CD4-positive, alpha-beta T cell treated with Interleukin-15 for 1 hour (primary cell): ENCODE measurements around the gene UBFD1.
"Not testable (repeated sequence)": the region's sequence is repeated elsewhere in the genome, so short reads cannot be mapped to it uniquely, and the experiment has no call there.

Experiments
- DNase-seq: peaks from one replicate; pipeline ENCODE4 v3.0.0-alpha.2; 2020

UBFD1 gene, protein sequence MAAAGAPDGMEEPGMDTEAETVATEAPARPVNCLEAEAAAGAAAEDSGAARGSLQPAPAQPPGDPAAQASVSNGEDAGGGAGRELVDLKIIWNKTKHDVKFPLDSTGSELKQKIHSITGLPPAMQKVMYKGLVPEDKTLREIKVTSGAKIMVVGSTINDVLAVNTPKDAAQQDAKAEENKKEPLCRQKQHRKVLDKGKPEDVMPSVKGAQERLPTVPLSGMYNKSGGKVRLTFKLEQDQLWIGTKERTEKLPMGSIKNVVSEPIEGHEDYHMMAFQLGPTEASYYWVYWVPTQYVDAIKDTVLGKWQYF

DNA sequence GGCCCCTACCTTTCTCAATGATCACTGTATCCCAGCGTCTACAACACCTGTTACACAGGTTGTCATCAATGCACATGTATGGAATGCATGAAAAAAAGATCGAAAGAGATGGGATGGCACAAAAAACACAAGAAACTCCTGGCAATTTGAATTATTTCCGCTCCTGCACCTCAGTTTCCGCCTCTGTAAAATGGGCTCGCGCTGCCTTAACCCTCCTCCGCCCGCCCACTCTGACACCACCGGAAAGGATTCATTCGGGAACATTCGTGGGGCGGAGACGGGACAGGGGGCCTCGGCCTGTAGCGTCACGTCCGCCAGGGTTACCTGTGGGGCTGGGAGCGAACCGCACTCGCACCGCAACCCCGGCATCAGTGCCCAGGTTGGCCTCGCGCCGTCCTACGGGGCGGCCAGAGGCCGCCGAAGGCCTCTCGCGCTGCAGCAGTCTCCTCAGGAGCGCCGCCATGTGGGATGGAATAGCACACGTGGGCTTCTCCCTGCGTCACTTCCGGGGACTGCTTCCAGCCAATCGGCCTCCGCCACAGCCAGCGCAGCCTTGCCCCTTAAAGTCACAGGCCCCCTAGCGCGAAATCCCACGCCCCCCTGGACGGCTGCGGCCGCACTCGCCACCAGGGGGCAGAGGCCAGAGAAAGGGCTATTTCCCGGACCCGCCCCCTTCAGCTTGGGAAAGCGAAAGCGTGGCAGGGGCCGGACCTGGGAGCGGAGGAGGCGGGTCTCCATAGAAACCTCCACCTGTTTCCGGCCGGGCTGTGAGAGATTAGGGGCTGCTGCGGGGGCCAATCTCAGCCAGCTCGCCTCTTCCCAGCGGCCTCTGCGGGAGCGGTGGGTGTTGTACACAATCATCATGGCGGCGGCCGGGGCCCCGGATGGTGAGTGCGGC, at the start of gene UBFD1, which contains the start of gene EARS2:
Gene UBFD1, plus strand, starts transcription at position 847 of the 898 bp plus-strand sequence. Its CDS starts 16 bp downstream, at position 863.
Gene EARS2, minus strand, starts transcription at position 470 of the 898 bp plus-strand sequence. Its CDS starts 7 bp downstream, at position 463.
- peak; percentile 96 for DNase-seq

DNA sequence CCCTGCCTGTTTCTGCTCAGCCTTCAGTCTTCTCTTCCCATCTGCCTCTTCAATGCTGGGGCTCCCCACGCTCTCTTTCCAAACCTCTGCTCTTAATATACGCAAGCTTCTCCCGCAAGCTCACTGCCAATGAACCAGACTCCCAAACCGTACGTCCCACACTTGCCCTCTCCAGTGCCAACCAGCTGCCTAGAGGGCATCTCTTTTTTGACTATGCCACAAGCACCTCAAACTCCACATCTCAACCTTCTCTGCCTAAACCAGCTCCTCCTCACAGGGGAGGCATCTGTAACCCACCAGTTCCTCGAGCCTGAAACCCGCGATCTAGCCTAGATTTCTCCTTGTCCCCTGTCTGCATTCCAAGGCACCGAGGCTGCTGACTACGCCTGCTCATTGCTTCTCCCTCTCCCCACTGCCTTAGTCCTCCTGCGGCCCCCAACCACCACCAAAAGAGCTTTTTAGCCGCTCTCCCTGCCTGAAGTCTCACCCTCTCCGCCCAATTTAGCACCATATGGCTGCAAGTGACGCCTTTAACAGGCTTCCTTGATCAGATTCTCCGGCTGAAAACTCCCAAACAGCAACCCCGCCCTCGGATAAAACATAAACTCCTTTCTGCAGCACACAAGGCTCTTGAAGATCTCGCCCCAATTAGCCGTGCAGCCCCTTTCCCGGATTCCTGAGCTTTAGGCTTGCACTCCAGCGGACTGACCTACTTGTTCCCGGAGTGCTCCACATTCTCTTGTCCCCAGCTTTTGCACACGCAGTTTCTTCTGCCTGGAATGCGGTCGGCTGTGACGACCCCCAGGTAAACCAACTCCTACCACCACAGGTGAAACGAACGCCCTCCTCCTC, 48.7 kb upstream of the UBFD1 start:
- no peak for DNase-seq

DNA sequence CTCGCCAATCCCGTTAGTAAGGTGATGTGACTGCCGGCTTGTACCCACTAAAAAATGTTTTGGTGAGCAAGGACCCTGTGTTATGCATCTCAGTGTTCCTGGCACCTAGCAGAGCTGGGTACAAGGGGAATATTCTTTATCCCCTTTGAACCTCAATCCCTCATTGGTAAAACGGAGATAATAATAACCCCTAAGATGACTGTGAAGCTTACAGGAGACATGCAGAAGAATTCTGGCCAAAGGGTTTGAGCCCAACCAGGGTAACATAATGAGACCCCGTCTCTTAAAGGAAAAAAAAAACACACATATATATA, 48.1 kb upstream of the UBFD1 start:
- no peak for DNase-seq

DNA sequence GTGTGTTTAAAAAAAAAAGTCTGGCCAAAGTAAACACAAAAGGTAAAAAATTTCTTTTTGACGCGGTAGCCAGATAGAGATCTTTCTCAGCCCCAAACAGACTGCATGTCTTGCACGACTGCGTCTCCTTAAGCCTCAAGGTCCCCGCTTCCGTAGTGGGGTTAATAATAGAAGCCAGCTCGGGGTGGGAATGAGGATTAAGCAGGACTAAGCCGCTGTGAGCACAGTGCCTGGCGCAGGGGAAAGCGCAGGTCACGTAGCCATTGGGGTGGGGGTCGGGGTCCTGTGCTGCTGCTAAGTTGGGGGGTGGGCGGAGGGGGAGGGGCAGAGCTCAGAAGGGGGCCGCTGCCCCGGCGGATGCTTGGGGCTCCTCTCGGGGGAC, 47.8 kb upstream of the UBFD1 start:
- no peak for DNase-seq

DNA sequence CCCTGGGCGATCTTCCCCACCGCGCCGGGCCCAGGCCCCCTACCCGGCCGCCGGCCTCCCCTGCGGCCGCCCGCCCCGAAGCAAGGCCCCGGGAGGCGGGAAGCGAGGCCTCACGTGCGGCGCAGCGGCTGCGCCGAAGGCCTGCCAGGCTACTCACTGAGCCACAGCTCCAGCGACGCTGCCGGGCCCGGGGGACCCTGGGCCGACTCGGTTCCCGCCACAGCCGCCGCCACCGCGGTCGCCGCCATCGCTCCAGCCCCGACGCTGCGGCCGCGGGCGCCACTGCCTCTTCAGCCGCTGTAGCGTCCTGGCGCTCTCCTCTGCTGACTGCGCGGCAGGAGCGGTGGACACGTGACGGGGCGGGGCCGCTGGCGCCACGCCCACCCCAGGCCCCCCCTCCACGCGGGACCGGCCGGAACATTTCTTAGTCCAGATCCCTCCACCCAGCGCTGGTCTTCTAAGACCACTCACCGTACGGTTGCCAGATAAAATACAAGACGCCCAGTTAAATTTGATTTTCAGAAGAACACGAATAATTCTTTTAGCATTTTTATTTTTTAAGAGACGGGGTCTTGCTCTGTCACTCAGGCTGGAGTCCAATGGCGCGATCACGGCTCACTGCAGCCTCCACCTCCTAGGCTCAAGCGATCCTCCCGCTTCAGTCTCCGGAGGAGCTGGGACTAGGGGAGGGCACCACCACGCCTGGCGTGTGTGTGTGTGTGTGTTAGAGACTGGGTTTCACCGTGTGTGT, 47.2 kb upstream of the UBFD1 start, which contains the start of gene GGA2:
Gene GGA2, minus strand, starts transcription at position 331 of the 751 bp plus-strand sequence. Its CDS starts 83 bp downstream, at position 248.
- peak; percentile 83 for DNase-seq

DNA sequence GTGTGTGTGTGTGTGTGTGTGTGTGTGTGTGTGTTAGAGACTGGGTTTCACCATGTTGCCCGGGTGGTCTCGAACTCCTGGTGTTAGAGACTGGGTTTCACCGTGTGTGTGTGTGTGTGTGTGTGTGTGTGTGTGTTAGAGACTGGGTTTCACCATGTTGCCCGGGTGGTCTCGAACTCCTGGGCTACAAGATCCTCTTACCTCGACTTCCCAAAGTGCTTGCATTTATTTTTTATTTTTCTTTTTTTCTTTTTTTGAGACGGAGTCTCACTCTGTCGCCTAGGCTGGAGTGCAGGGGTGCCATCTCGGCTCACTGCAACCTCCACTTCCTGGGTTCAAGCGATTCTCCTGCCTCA, 46.6 kb upstream of the UBFD1 start:
- not testable (repeated sequence) for DNase-seq

DNA sequence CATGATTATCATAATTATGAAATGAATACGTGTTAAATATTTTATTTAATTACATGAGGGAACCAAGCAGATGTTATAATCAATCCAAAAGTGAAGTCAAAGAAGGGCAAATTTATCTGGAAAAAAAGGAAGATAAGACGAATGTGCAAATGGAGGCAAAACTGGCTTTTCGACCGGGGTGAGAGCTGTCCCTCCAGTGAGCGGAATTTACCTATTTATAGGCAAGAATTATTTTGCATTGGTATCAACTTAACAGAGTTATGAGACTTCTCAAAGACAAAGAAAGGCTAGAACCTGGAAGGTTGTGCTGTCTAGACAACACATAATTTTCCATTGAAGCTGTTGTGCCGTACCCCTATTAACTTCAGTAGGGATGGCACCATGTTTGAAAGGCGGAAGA, 45.8 kb upstream of the UBFD1 start:
- DNase-seq, result no peak

DNA sequence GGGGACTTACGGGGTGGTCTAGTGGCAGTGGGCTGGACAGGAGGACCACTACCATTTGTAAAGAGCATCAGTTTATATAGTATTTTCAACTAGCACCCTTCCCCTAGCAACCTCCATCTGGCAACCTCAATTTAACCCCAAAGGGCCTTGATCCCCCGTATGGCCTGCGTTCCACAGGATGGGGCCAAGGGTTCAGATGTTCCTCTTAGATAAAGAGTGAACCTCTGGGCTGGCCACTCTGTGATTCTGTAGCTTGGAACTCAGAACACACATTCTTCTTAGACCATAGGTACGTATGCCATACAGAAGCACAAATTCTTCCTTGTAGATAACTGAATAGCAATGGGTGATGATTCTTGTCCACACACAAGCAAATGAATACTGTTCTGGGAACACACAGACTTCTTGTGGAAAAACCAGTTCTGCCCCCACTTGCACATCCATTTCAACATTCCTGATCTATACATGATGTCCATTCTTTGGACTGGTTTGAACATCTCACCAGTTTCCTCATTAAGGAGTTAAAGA, 45.3 kb upstream of the UBFD1 start:
- no peak for DNase-seq

DNA sequence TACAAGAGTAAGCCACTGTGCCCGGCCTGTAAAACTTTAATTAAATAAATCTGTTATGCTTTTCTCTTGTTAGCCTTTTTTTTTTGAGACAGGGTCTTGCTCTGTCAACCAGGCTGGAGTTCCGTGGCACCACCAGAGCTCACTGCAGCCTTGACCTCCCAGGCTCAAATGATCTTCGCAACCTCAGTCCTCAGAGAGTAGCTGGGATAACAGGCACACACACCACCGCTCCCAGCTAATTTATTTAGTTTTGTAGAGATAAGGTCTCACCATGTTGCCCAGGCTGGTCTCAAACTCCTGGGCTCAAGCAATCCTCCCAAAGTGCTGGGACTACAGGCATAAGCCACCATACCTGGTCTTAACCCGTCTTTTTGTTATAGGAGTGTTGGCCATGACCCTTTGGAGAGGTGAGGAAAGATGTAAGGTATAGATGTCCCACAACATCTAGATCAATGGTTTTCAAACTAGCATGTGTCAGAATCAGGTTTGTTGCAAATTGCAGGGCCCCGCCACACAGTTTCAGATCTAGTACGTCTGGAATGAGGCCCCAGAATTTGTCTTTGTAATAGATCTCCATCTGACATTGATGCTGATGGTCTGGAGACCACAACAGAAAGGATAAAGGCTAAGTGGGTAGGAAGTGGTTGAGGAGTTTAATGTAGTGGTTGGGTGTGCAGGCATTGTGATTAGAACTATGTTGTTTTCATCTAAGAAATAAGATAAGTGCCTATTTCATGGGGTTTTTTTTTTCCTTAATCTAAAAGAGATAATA, 43.0 kb upstream of the UBFD1 start:
- DNase-seq, result no peak

DNA sequence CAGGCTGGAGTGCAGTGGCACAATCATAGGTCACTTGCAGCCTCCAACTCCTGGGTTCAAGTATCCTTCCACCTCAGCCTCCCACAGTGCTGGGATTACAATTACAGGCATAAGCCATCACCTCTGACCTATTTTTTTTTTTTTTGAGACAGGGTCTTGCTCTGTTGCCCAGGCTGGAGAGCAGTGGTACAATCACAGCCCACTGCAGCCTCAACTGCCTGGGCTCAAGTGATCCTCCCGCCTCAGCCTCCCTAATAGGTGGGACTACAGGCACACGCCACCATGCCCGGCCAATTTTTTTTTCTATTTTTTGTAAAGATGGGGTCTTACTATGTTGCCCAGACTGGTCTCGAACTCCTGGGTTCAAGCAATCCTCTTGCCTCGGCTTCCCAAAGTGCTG, 41.6 kb upstream of the UBFD1 start:
- no peak for DNase-seq

DNA sequence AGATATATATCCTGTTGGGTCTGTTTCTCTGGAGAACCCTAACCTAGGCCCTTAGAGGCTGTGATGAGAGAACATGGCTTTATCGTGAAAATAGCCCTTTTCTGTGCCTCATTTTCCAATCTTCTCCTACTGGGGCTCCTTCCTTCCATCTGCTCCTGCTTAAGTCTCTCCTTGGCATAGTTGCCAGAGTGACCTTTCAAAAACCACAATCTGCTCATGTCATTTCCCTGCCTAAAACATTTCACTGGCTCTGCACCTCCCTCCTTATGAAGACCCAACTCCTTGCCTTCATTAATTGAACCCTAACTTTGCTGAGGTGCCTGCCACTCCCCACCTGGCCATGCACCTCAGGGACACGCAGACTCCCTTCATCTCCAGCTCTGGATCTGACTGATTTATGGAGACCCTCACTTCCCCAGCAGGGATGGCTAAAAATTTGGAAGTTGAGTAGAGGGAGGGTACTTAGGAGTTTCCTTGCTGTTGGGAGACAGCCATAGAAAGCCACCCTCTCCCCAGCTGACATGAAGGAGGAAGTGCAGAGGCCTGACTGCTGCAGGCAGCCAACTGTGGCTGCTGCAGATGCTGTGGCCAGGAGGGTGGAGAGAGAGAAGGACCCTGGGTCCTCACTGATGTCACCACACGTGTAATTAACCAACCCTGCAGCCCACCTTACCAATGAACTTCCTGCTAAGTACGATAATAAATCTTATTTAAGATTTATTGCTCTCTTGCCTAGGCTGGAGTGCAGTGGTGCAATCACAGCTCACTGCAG, 41.0 kb upstream of the UBFD1 start:
- peak; percentile 73 for DNase-seq

DNA sequence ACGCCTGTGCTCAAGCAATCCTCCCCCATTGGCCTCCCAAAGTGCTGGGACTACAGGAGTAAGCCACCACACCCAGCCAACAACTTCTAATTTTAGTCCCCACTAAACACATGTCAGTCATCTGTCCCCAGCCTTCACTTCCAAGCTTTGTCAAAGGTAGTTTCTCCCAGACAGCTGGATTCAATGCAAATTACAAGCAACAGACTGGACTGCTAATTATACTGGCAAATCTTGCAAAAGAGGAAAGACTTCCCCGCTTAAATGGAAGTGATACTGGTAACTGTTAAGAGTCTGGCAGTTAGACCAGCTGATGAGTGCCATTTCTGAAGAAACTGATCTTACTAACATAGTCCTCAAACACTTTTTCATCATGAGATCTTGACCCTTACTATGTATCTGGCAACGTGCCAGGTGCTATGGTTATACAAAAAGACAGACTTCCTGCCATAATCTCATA, 39.1 kb upstream of the UBFD1 start:
- no peak for DNase-seq

DNA sequence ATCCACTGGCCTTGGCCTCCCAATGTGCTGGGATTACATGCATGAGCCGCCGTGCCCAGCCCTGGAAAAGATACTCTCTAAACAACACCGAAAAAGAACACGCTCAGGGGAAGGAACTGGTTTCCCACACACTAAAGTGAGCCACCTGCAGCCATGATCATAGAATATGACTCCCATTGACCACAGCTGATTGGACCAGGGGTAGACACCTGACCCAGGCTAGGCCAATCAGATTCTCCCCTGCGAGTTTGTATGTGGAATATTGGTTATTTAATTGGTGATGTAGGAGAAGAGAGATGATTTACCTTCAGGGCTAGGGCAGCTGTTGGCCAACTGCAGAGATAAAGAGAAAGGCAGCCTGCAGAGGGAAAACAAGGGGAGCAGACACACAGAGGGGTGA, 38.2 kb upstream of the UBFD1 start:
- DNase-seq, result no peak

DNA sequence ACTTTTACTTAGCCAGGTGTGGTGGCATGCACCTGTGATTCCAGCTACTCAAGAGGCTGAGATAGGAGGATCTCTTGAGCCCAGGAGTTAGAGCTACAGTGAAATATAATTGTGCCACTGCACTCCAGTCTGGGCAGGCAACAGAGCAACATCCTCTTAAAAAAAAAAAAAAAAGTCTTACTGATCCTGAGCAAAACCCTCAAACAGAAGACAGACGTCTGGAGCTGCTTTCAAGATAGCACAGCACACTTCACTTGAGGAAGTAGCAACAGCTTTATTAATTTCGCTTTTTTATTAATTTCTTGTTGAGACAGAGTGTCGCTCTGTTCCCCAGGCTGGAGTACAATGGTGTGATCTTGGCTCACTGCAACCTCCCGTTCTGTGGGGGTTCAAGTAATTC, 37.0 kb upstream of the UBFD1 start:
- no peak for DNase-seq

DNA sequence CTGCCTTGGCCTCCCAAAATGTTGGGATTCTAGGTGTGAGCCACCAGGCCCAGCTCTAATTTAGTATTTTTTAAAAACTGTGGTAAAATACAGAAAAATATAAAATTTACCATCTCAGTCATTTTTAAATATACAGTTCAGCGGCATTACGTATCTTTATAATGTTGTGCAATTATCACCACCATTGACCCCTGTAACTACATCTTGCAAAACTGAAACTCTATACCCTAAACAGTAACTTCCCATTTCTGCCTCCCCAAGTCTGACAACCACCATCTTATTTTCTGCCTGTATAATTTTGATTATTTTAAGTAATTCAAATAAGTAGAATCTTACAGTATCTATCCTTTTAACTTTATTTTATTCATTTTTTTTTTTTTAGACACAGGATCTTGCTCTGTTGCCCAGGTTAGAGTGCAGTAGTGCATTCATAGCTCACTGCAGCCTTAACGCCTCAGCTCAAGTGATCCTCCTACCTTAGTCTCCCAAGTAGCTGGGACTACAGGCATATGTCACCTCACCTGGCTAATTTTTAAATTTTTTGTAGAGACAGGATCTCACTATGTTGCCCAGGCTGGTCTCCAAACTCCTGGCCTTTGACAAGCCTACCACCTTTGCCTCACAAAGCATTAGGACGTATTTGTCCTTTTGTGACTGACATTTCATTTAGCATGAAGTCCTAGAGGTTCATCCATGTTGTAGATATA, 36.3 kb upstream of the UBFD1 start:
- no peak for DNase-seq

DNA sequence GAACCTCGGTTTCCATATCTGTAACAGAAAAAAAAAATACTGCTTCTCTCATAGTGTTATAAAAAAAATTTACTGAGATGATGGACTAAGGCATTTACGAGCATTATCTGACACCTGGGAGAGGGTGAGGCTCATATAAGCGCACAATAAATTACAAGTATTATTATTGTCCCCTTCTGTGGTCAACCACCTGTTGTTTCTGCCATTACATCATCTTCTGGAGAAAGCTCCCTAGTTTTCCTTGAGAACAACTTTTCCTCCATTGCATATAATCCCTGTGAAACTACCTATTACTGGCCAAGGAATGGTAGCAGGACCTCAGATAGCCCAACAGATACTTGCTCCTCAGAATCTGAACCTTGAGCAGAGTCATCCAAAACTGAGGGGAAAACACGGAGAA, 35.6 kb upstream of the UBFD1 start:
- DNase-seq, result no peak

DNA sequence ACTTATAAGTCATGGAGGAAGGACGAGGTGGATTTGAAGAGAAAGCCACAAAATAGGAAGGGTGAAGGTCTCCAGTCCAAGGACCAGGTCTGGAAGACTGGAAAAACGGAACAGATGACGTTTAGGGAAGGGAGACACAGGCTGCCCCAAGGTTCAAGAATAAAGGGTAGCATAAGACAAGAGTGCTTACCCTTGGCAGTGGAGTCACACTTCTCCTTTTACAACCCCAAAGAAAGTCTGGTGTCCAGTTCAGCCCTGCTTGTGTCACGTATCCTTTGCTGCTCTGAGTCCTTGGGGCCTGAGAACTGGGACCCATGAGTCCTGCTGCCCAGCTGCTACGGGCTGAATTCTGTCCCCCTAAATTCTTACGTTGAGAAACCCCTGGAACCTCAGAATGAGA, 34.2 kb upstream of the UBFD1 start:
- no peak for DNase-seq

DNA sequence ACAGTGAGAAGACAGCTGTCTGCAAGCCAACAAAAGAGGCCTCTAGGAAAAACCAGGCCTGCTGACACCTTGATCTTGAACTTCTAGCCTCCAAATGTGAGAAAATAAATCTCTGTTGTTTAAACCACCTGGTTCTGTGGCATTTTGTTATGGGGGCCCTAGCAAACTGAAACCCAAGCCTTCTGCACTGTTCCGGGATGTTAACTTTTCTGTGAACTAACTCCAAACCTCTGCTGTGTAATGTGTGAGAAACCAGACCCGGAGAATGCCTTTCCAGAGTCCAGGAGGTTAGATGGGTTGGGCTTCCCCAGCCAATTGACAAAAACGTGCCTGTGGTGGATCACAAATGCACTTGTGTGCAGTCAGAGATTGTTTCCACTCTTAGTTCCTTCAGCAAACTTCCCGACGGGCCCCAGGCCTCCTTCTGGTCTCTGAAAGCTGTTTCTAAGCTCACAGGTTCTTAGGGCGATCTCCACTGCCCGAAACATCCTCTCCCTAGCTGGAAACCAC, 33.6 kb upstream of the UBFD1 start:
- DNase-seq, result no peak

DNA sequence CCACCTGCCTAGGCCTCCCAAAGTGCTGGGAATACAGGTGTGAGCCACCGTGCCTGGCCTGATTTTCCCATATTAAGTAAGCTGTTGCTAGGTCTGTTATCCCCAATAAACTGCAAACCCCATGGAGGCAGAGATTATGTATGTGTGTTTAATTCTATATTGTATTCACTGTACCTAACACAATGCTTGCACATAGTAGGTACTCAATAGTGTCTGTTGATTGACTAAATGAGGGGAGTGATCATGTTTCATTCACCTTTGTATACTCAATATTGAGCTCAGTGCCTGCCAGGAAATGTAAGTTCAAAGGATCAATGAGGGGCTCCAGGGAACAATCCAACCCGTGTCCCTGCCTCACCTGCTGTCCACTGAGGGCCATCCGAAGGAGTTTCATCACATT, 32.6 kb upstream of the UBFD1 start:
- no peak for DNase-seq
